HFF-Myc (cell line): Measurements from ENCODE around the gene CLEC18C.
"Not testable (repeated sequence)": the region's sequence is repeated elsewhere in the genome, so short reads cannot be mapped to it uniquely, and the experiment has no call there.

Source experiments
- DNase-seq: peaks from one replicate; pipeline ENCODE4 v3.0.0-alpha.2; 2011; ENCODE audit warnings: low read depth; ENCODE audit errors: extremely low read depth
- H3K4me3 ChIP-seq: replicated peaks from 2 replicates; pipeline ENCODE4 v1.5.1; 2011; ENCODE audit warnings: low read depth, mild to moderate bottlenecking, control low read depth, low read length
- TF ChIP-seq, protein P1 (sequence below): IDR thresholded peaks from 2 replicates; pipeline ENCODE4 v1.5.1; 2012; ENCODE audit warnings: mild to moderate bottlenecking, low read depth, low read length, control low read depth; ENCODE audit errors: missing control alignments

The CLEC18C gene

DNA sequence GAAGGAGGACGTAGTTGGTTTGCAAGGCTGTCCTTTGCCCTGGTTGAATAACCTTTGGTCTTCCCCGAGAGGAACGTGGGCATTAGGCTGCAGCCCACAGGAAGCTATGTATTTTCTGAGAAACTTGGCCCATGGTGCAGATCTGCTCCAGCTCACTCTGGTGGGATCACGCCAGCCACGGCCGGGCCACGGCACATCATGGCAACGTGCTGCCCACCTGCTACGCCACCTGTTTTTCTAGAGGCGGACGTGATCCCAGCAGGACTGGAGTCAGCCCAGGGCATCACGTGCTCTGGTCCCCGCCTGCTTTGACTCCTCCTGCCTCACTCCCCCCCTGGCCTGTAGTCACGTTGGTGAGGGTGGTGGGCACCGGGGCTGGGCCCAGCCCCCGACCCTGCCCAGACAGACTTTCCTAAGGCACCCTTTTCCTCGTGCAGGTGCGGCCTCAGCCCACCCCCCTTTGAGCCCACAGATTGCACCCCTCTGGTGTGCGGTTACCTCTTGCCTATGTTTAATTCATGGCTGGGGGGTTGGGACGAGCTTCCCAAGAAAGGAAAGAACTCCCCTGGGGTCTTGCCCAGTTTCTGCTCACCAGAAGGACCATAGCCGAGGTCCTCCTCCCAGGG, at the start of gene CLEC18C:
CLEC18C (plus strand) TSS at position 576 of the 626 bp plus-strand sequence. CDS start 492 bp downstream, outside the sequence.
- DNase-seq, H3K4me3 ChIP-seq: not testable (repeated sequence)

DNA sequence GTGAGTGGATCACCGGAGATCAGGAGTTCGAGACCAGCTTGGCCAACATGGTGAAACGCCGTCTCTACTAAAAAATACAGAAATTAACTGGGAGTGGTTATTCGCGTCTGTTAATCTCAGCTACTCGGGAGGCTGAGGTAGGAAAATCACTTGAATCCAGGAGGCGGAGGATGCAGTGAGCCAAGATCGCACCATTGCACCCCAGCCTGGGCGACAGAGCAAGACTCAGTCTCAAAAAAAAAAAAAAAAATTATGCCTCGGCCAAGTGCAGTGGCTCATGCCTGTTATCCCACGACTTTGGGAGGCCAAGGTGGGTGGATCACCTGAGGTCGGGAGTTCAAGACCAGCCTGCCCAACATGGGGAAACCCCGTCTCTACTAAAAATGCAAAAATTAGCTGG, 49.8 kb upstream of the CLEC18C start:
- not testable (repeated sequence) for H3K4me3 ChIP-seq, DNase-seq

DNA sequence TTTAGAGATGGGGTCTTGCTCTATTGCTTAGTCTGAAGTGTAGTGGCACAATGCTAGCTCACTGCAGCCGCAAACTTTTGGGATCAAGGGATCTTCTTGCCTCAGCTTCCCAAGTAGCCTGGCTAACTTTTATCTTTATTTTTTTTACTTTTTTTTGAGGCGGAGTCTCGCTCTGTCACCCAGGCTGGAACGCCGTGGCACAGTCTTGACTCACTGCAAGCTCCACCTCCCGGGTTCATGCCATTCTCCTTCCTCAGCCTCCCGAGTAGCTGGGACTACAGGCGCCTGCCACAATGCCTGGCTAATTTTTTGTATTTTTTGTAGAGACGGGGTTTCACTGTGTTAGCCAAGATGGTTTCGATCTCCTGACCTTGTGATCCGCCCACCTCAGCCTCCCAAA, 47.4 kb upstream of the CLEC18C start:
- not testable (repeated sequence) for DNase-seq, H3K4me3 ChIP-seq

DNA sequence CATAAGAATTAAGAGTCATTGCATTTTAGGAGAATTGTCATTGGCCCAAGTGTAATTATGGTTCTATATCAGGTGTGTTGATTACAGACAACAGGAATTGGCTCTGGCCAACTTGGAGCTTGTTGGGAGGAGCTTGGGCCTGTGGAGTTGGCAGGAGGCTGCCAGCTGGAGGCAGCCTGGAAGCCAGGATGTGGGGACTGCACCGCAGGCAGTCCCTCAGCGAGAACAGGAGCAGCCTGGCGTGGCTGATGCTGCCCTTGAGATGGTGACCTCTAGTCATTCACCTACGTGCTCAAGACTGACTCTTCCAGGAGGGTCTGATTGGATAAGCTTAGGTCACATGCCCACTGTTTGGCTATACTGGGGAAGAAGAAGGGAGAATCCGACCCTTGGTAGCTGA, 45.9 kb upstream of the CLEC18C start:
- DNase-seq, H3K4me3 ChIP-seq: not testable (repeated sequence)

DNA sequence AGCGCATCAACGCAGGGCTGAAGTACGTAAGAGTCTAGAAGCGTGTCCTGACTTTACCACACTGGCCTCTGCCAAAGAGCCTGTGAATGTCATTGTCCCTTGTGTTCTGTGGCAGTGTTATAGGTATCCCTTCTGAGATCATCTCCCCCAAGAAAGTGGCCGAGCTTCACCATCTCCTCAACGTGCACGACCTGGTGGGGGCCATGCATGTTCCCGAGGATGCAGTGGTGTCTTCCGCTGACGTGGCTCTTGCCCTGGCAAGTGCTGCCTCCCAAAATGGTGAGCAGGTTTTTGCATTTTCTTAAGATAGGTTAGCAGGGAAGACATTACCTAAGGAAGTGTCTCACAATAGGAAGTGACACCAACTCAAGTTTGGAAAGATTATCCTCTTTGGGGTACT, 44.7 kb upstream of the CLEC18C start:
- not testable (repeated sequence) for DNase-seq, H3K4me3 ChIP-seq

DNA sequence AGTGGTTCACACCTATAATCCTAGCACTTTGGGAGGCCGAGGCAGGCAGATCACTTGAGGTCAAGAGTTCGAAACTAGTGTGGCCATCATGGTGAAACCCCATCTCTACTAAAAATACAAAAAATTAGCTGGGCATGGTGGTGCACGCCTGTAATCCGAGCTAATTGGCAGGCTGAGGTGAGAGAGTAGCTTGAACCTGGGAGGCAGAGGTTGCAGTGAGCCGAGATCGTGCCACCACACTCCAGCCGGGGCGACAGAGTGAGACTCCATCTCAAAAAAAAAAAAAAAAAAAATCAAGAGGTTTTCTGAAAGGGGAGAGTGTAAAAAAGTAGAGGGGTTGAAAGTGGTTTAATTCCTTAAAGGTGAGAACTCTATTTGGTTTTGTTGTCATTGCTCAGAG, 37.8 kb upstream of the CLEC18C start:
- not testable (repeated sequence) for H3K4me3 ChIP-seq, DNase-seq

DNA sequence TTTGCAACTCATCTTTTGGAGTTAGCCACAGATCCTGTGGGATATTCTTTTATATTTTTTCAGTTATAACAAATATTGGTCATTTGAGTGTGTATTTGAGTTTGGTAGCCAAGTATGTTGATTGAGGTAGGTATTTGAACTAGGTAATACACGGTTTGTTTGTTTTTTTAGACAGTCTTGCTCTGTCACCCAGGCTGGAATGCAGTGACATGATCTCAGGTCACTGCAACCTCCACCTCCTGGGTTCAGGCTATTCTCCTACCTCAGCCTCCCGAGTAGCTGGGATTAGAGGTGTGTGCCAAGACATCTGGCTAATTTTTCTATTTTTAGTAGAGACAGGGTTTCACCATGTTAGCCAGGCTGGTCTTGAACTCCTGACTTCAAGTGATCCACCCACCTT, 37.0 kb upstream of the CLEC18C start:
- not testable (repeated sequence) for DNase-seq, H3K4me3 ChIP-seq

DNA sequence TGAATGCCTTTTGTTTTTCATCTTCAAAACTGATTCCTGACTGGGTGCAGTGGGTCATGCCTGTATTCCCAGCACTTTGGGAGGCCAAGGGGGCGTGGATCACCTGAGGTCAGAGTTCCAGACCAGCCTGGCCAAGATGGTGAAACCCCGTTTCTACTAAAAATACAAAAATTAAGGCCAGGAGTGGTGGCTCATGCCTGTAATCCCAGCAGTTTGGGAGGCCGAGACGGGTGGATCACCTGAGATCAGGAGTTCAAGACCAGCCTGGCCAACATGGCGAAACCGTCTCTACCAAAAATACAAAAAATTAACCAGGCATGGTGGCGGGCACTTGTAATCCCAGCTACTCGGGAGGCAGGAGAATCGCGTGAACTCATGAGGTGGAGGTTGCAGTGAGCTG, 30.8 kb upstream of the CLEC18C start:
- DNase-seq, H3K4me3 ChIP-seq: not testable (repeated sequence)

DNA sequence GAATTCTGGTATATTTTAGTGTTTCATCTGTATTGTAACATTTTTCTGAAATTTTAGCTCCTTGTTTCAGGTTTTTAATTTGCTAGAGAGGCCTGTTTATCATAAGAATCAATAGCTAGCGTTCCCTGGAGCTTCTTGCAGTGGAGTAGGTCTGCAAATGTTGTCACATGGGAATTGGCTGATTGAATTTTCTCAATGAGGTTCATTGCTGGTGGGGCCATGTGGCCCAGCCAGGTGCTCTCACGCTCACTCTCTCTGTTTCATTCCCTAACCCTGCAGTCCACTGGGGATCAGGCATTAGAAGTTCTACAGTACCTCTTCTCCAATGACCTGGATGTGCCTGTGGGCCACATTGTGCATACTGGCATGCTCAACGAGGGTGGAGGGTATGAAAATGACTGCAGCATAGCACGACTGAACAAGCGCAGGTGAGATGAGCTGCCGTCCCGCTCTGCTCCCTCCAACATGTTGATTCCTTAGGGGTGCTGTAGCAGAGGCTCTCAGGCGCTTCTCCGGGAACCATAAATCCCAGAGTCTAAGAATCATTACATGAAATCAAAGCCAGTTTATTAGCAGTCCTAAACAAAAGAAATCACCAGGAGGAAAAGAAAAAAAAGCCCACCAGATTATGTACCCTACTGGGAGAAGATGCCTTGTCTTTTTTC, 30.2 kb upstream of the CLEC18C start:
- H3K4me3 ChIP-seq, DNase-seq: not testable (repeated sequence)

DNA sequence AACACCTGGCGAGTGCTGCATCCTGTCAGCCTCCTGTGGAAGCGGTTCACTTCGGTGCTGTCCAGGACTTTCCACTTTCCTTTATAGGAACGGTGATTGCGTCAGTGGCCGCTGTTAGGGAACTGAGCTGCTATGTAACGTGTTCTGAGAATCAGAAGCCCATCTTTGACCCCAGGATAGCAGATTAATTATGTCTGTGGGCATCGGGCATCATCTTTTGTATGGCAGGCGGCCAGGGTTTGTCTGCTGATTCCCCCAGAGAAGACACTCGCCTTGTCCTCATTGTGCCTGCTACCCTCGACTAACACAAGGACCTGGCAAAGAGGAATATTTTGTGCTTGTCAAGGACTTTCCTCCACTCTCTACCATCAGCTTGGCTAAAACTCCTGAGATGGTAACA, 25.7 kb upstream of the CLEC18C start:
- not testable (repeated sequence) for DNase-seq, H3K4me3 ChIP-seq

DNA sequence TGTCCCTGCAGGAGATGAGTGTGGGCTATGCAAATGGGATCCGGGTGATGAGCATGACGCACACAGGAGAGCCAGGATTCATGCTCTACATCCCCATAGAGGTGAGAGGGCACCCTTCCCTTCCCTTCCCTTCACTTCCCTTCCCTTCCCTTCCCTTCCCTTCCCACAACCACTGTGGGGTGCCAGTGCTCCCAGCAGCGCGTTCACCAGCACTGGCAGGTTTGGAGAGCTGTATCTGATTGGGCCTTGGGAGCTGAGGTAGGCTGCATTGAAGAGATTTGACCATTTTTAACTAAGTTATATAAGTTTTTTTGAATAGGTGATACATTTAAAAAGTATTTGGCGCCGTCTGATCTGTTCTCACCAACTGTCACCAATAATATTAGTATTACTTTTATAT, 25.1 kb upstream of the CLEC18C start:
- H3K4me3 ChIP-seq, DNase-seq: not testable (repeated sequence)

DNA sequence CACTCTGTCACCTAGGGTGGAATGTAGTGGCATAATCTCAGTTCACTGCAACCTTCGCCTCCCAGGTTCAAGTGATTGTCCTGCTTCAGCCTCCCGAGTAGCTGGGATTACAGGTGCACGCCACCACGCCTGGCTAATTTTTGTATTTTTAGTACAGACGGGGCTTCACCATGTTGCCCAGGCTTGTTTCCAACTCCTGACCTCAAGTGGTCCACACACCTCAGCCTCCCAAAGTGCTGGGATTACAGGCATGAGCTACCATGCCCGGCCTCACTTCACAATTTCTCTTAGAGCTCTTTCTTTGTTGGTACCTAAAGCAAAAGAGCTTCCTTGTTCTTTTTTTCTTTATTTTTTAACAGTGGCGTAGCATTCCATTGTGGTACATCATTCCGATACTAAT, 24.3 kb upstream of the CLEC18C start:
- H3K4me3 ChIP-seq, DNase-seq: not testable (repeated sequence)

DNA sequence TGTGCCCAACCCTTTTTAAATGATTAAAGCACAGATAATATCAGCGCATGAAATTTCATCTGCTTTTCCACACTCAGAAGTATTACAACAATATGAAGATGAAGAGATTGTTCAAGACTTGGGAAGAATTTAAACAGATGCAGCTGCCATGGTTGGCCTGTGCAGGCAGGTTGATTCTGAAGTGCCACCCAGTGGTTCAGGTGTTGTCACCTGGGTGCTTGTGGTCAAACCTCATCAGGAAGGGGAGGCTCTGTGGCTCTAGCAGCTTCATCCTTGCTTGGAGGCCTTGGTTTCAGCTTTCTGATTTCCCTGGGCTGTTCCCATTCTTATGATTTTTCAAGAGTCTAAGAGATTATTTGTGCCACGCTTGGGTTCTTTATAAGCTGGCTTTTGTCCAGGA, 22.2 kb upstream of the CLEC18C start:
- no peak overlapping the region for H3K4me3 ChIP-seq
- TF ChIP-seq, protein P1, sequence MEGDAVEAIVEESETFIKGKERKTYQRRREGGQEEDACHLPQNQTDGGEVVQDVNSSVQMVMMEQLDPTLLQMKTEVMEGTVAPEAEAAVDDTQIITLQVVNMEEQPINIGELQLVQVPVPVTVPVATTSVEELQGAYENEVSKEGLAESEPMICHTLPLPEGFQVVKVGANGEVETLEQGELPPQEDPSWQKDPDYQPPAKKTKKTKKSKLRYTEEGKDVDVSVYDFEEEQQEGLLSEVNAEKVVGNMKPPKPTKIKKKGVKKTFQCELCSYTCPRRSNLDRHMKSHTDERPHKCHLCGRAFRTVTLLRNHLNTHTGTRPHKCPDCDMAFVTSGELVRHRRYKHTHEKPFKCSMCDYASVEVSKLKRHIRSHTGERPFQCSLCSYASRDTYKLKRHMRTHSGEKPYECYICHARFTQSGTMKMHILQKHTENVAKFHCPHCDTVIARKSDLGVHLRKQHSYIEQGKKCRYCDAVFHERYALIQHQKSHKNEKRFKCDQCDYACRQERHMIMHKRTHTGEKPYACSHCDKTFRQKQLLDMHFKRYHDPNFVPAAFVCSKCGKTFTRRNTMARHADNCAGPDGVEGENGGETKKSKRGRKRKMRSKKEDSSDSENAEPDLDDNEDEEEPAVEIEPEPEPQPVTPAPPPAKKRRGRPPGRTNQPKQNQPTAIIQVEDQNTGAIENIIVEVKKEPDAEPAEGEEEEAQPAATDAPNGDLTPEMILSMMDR: no peak
- DNase-seq: no peak
